ENCODE measurements around the gene PIGH. TPM values are rescaled to one million over a fixed set of nuclear protein-coding genes. Genes with fewer than 3 reads are reported as not detected.

PIGH gene
- total and polyA plus RNA-seq, 10 of the 15 experiments (the other 5 are each of a cell fraction or from before 2014, with no cell fraction given) = 15.5 to 46.6 (median 22.3) TPM

GRCh38 chr14:67559639-67560038 is 40.4 kb downstream of the PIGH start:
- in situ Hi-C loops (cut with MboI) (no loop called here), intact Hi-C loops (cut with micrococcal nuclease; ENCODE audit: unreplicated experiment) (no loop called here)
- ChIA-PET POLR2A (no interaction called here), SMC1A (ENCODE audit: uncharacterized antibody, unreplicated experiment) (no interaction called here), CTCF (interaction anchor here (0.6 to 0.7 kb wide), 3 partner anchors 11 to 148 kb away, joined by 3 to 4 read pairs (median 3); no protein-coding TSS in a partner anchor), RAD21 (ENCODE audit: unreplicated experiment) (interaction anchor here (0.6 kb wide), 1 partner anchor 131 kb away, joined by 3 read pairs; no protein-coding TSS in a partner anchor)
- Histone ChIP-seq H3K36me3 (ENCODE audit: control insufficient read depth in 2 of 2, insufficient read depth in 2 of 2, low read length in 1 of 2) (no peaks in the 10 kb centered on the region), H3K9ac (ENCODE audit: control insufficient read depth, insufficient read depth, low read length) (no peak overlapping the region), H3K79me2 (ENCODE audit: control insufficient read depth, insufficient read depth, low read length) (no peaks in the 10 kb centered on the region), H3K4me1 (ENCODE audit: control insufficient read depth, insufficient read depth, low read length) (no peaks in the 10 kb centered on the region), H2AFZ (ENCODE audit: control insufficient read depth, low read depth, low read length) (no peak overlapping the region), H3K4me2 (ENCODE audit: control insufficient read depth, insufficient read depth) (no peak overlapping the region), H4K20me1 (ENCODE audit: control insufficient read depth, insufficient read depth) (no peaks in the 10 kb centered on the region), H3K27me3 (replicated peaks in 1 of 2; ENCODE audit: control insufficient read depth in 2 of 2, insufficient read depth in 2 of 2, low read length in 1 of 2) (no peaks in the 10 kb centered on the region; a peak in 1 of 4 replicates), H3K9me3 (replicated peaks; ENCODE audit: control insufficient read depth, insufficient read depth, low read length) (no peaks in the 10 kb centered on the region), H3K4me3 (no peak overlapping the region), H3K27ac (ENCODE audit: control insufficient read depth, insufficient read depth) (no peak overlapping the region)
- ATAC-seq (peak; percentile 46; the same call in 2 of the 3 replicates), FAIRE-seq (no peak), DNase-seq (ENCODE audit: low read depth, low spot score) (no peak)
- TF ChIP-seq GABPA (IDR thresholded peaks at IDR 0.05; ENCODE audit: low read depth) (no peak), SPI1 (IDR thresholded peaks at IDR 0.05; ENCODE audit: borderline replicate concordance, insufficient read depth, low read depth, low read length) (peak; percentile 74; the same call in 1 of the 2 replicates), SMC3 (IDR thresholded peaks at IDR 0.05; ENCODE audit: borderline replicate concordance, low read length) (no peak), ZNF687 (IDR thresholded peaks at IDR 0.05) (no peak)
- no TSS peak for BruUV-seq (replicated peaks)
- 21% methylated on average over 4 of the region's 4 CpGs for WGBS (ENCODE audit: insufficient coverage, insufficient replicate concordance, low lambda C conversion rate, missing lambda C conversion rate)
